ENCODE data around the gene ENTPD5. TPM values are rescaled to one million over a fixed set of nuclear protein-coding genes. Genes with fewer than 3 reads are reported as not detected.

ENTPD5 gene
- total RNA-seq, 6 experiments from 2014 or later, result 9.0 to 11.7 (median 9.7) TPM

DNA sequence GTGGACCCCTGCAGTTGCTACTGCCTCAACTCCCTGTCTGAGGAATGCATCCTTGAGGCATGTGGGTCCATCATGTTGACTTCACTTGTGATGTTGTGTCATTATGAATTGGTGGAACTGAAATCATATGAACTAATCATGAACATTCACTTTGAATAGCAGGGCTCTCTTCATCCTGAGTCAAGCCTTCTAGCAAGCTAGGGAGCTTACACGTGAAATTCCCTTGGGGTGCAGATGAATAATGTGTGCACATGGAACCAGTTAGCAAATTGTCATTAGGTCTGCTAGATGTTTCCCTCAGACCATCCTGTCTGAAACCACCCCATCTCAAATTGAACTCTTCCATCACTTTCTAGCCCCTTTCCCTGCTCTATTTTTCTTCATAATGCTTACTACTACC is 65.4 kb downstream of the ENTPD5 start:
- Mint-ChIP-seq H3K27ac (no peak overlapping the region), H3K4me1 (ENCODE audit: low read depth) (peaks cover 11% of the 10 kb centered on the region), H3K4me3 (no peak overlapping the region), H3K36me3 (ENCODE audit: low read depth) (peaks cover 14% of the 10 kb centered on the region; the same call in 1 of the 2 replicates), H3K27me3 (ENCODE audit: insufficient read depth) (peaks cover 3% of the 10 kb centered on the region; the same call in 1 of the 2 replicates), H3K9me3 (no peaks in the 10 kb centered on the region)
- DNase-seq, result no peak
- TF ChIP-seq, protein P1, sequence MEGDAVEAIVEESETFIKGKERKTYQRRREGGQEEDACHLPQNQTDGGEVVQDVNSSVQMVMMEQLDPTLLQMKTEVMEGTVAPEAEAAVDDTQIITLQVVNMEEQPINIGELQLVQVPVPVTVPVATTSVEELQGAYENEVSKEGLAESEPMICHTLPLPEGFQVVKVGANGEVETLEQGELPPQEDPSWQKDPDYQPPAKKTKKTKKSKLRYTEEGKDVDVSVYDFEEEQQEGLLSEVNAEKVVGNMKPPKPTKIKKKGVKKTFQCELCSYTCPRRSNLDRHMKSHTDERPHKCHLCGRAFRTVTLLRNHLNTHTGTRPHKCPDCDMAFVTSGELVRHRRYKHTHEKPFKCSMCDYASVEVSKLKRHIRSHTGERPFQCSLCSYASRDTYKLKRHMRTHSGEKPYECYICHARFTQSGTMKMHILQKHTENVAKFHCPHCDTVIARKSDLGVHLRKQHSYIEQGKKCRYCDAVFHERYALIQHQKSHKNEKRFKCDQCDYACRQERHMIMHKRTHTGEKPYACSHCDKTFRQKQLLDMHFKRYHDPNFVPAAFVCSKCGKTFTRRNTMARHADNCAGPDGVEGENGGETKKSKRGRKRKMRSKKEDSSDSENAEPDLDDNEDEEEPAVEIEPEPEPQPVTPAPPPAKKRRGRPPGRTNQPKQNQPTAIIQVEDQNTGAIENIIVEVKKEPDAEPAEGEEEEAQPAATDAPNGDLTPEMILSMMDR (IDR thresholded peaks at IDR 0.05), result no peak

DNA sequence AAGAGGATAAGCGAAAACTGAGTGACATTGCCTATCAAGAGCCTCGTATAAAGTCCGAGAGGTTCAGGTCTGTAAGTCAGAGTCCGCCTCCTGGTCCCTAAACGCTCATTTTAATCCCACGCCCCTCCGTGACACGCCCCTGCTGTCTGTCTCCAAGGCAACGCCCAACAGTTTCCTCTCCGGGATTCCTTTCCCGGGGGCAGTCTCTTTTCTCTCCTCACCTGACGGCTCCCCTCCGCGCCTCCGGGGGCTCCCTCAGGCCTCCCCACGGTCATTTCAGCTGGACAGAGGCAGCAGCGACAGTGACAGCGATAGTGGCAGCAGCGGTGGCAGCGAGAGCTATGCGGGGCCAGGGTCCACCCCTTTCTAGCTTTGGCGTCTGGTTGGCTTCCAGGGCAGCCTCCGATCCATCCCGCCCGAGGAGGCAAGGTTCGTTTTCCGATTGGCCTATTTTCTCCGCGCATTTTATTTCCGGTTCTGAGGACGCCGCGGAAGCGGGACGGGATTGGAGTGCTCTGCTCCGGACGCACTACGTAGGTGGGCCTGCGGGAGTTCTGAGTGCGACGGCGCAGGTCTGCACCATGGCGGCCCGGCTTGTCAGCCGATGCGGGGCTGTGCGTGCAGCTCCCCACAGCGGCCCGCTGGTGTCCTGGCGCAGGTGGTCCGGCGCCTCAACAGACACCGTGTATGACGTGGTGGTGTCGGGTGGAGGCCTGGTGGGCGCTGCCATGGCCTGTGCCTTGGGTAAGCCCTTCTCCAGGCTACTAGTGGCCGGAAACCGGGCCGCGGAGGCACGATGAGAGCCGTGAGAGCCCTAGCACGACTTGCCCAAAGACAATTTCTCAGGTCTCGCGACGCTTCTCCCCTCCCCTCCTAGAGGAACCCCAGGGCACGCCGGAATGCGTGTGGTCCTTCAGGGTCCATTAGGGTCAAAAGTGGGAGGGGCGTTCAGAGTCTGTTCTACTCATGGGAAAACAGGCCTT is 69.0 kb downstream of the ENTPD5 start, which contains the start of the genes COQ6 and FAM161B:
COQ6 (plus strand) TSS at position 551 of the 983 bp plus-strand sequence; CDS start at position 582, 31 bp downstream.
FAM161B (minus strand) TSS at position 343 of the 983 bp plus-strand sequence; CDS start at position 275, 68 bp downstream.
- TF ChIP-seq, protein P1 (IDR thresholded peaks at IDR 0.05), result 0 out of 2 replicates have a peak, but pooled peaks have one; percentile 5
- Mint-ChIP-seq H3K9me3 (no peaks in the 10 kb centered on the region), H3K27ac (peak within 1 kb of the TSS; percentile 97), H3K4me1 (ENCODE audit: low read depth) (peaks cover 11% of the 10 kb centered on the region), H3K36me3 (ENCODE audit: low read depth) (peaks cover 9% of the 10 kb centered on the region; the same call in 1 of the 2 replicates), H3K27me3 (ENCODE audit: insufficient read depth) (peaks cover 3% of the 10 kb centered on the region), H3K4me3 (peak within 1 kb of the TSS; percentile 98)
- peak; percentile 96 for DNase-seq

DNA sequence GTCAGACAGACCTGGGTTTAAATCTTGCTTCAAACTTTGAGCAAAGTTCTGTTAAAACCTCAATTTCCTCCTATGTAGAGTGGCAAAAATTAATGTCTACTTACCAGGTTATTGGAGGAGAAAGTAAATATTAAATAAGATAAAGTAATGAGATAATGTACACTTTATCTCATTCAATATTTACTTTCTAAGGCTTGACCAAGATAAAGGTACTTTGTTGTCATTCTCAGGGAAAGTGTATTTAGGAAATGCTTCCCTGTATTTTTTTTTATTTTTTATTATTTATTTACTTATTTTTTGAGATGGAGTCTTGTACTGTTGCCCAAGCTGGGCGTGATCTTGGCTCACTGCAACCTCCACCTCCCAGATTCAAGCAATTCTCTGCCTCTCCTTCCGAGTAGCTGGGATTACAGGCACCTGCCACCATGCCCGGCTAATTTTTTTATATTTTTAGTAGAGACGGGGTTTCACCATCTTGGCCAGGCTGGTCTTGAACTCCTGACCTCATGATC is 73.9 kb downstream of the ENTPD5 start:
- H3K36me3 Mint-ChIP-seq (ENCODE audit: low read depth), result no peaks in the 10 kb centered on the region
- DNase-seq, result no peak
- no peak overlapping the region for H3K4me3 Mint-ChIP-seq
- H3K9me3 Mint-ChIP-seq, result no peaks in the 10 kb centered on the region
- TF ChIP-seq, protein P1 (IDR thresholded peaks at IDR 0.05), result no peak
- H3K27me3 Mint-ChIP-seq (ENCODE audit: insufficient read depth), result peaks cover 3% of the 10 kb centered on the region
- H3K27ac Mint-ChIP-seq, result no peak overlapping the region
- peaks cover 12% of the 10 kb centered on the region for H3K4me1 Mint-ChIP-seq (ENCODE audit: low read depth)

DNA sequence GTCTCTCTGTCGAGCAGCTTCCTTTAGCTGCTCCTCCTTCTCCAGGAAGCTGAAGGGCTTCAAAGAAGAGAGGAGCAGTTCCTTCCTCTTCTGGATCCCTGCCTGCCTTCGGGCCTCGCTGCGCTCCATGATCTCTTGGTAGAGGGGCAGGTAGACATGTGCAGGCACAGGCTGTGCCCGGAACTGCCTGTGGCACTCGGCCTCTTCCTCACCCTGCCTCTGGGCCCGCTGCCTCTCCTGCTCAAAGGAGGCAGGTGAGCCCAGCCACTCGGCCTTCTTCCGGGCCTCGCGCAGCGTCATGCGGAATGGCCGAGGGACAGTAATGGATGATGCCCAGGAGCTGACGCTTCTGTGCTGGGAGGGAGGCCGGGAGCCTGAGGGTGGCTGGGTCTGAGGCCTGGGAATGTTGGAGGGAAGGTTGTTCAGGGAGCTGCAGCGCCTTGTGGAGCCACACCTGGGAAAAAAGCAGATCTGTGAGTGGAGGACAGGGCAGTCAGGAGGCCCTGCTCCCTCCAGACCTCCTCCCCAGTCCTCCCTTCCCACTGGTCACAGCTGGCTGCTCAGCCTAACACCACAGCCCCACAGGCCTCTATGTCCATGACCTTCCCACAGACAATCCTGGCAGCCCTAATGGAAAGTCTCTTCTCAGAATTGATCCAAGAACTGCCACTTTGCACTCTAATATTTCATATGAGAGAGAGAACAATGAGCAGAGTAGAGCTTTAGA is 74.5 kb downstream of the ENTPD5 start:
- Mint-ChIP-seq H3K36me3 (ENCODE audit: low read depth) (no peaks in the 10 kb centered on the region), H3K4me1 (ENCODE audit: low read depth) (peaks cover 12% of the 10 kb centered on the region), H3K27ac (no peak overlapping the region), H3K4me3 (no peak overlapping the region), H3K27me3 (ENCODE audit: insufficient read depth) (no peaks in the 10 kb centered on the region; the same call in none of the 2 replicates), H3K9me3 (no peaks in the 10 kb centered on the region)
- DNase-seq, result no peak
- TF ChIP-seq, protein P1 (IDR thresholded peaks at IDR 0.05), result no peak

DNA sequence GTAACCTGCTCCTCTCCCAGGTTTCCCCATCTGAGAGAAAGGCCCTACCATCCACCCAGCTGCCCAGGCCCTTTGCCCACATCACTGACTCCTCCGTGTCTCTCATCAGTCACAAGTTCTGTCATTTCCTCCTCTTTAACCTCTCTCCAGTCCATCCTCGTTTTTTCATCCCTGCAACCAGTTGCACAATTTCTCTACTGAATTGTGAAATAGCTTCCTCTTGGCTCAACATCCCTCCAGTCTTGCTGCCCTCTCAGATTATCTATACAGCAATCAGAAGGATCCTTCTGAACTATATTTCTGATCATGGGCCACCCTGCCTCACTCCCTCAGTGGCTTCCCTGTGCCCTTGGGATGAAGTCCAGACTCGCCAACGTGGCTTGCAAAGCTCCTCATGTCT is 76.0 kb downstream of the ENTPD5 start:
- Mint-ChIP-seq H3K4me1 (ENCODE audit: low read depth) (peaks cover 12% of the 10 kb centered on the region), H3K9me3 (no peaks in the 10 kb centered on the region), H3K27me3 (ENCODE audit: insufficient read depth) (no peaks in the 10 kb centered on the region; the same call in none of the 2 replicates), H3K27ac (peak overlapping the region; percentile 66), H3K36me3 (ENCODE audit: low read depth) (no peaks in the 10 kb centered on the region), H3K4me3 (peak overlapping the region; percentile 10)
- TF ChIP-seq, protein P1 (IDR thresholded peaks at IDR 0.05), result no peak
- peak; percentile 67 for DNase-seq
